ENCODE results near the gene GABPA.

DNA sequence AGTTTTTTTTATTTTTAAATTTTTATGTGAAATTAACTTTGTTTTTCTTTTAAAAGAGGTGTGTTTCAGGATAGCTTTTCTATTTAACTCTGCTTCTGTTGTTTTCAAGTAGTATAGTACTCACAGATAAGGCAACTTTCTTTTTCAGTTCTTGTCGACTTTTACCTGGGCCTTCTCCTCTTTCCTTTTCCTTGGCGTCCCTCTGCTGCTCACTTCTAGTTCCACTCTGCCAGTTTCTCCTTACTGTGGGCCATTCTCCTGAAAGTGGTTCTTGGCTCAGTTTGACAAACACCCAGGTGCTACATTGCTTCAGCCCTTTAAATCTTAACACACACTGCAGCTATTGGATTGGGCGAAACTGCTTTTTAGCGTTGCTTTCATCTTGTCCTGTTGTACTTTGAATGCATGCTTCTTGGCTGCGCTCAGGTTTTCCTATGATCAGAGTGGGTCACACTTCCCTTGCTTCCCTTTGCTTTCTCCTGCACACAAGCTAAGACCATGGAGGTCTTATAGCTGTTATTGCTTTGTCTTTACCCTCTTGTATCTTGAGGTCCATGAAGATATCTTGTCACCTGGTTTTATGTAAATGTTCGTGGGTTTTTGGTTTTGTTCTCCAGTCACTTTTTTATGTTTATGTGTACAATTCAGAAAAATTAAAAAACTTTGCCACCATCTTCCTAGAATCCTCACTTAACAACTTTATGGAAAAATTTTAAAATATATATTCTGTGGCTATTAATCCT is 21.6 kb downstream of the GABPA start:
- TF ChIP-seq, protein P1, sequence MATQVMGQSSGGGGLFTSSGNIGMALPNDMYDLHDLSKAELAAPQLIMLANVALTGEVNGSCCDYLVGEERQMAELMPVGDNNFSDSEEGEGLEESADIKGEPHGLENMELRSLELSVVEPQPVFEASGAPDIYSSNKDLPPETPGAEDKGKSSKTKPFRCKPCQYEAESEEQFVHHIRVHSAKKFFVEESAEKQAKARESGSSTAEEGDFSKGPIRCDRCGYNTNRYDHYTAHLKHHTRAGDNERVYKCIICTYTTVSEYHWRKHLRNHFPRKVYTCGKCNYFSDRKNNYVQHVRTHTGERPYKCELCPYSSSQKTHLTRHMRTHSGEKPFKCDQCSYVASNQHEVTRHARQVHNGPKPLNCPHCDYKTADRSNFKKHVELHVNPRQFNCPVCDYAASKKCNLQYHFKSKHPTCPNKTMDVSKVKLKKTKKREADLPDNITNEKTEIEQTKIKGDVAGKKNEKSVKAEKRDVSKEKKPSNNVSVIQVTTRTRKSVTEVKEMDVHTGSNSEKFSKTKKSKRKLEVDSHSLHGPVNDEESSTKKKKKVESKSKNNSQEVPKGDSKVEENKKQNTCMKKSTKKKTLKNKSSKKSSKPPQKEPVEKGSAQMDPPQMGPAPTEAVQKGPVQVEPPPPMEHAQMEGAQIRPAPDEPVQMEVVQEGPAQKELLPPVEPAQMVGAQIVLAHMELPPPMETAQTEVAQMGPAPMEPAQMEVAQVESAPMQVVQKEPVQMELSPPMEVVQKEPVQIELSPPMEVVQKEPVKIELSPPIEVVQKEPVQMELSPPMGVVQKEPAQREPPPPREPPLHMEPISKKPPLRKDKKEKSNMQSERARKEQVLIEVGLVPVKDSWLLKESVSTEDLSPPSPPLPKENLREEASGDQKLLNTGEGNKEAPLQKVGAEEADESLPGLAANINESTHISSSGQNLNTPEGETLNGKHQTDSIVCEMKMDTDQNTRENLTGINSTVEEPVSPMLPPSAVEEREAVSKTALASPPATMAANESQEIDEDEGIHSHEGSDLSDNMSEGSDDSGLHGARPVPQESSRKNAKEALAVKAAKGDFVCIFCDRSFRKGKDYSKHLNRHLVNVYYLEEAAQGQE (IDR thresholded peaks at IDR 0.05; ENCODE audit: insufficient read depth in 1 of 2, low read depth in 2 of 2, low read length in 1 of 2), result no peak
- TF ChIP-seq, protein P2, sequence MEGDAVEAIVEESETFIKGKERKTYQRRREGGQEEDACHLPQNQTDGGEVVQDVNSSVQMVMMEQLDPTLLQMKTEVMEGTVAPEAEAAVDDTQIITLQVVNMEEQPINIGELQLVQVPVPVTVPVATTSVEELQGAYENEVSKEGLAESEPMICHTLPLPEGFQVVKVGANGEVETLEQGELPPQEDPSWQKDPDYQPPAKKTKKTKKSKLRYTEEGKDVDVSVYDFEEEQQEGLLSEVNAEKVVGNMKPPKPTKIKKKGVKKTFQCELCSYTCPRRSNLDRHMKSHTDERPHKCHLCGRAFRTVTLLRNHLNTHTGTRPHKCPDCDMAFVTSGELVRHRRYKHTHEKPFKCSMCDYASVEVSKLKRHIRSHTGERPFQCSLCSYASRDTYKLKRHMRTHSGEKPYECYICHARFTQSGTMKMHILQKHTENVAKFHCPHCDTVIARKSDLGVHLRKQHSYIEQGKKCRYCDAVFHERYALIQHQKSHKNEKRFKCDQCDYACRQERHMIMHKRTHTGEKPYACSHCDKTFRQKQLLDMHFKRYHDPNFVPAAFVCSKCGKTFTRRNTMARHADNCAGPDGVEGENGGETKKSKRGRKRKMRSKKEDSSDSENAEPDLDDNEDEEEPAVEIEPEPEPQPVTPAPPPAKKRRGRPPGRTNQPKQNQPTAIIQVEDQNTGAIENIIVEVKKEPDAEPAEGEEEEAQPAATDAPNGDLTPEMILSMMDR (IDR thresholded peaks at IDR 0.05), result no peak
- TF ChIP-seq POLR2AphosphoS5 (IDR thresholded peaks at IDR 0.05; ENCODE audit: low read depth, low read length) (no peak), SIN3A (IDR thresholded peaks at IDR 0.05; ENCODE audit: borderline replicate concordance, insufficient read depth, low read depth, low read length) (no peak)
